Neuronal stem cell (in vitro differentiated cells): ENCODE measurements around the gene TNIP1.

Experiments used
- DNase-seq: peaks from one replicate; pipeline ENCODE4 v3.0.0-alpha.2; 2013; ENCODE audit warnings: low spot score
- H2AFZ ChIP-seq: one replicate; pipeline ENCODE4 v1.6.1; 2013; ENCODE audit warnings: mild to moderate bottlenecking, low read length, inconsistent platforms
- H2AK5ac ChIP-seq: 2 replicates; pipeline ENCODE4 v1.6.1; 2013; ENCODE audit warnings: low read depth, mild to moderate bottlenecking, inconsistent platforms, low read length, moderate library complexity, mixed read lengths
- H2BK120ac ChIP-seq: 2 replicates; pipeline ENCODE4 v1.6.1; 2013; ENCODE audit warnings: low read depth, mild to moderate bottlenecking, inconsistent platforms, low read length, moderate library complexity, mixed read lengths
- H2BK12ac ChIP-seq: one replicate; pipeline ENCODE4 v1.6.1; 2013; ENCODE audit warnings: low read length, inconsistent platforms
- H2BK15ac ChIP-seq: 2 replicates; pipeline ENCODE4 v1.6.1; 2013; ENCODE audit warnings: mild to moderate bottlenecking, low read length, inconsistent platforms, mixed read lengths
- H2BK5ac ChIP-seq: one replicate; pipeline ENCODE4 v1.6.1; 2013; ENCODE audit warnings: inconsistent platforms, mild to moderate bottlenecking, low read length, moderate library complexity
- H3K14ac ChIP-seq: one replicate; pipeline ENCODE4 v1.6.1; 2013; ENCODE audit warnings: low read length, inconsistent platforms
- H3K18ac ChIP-seq: 2 replicates; pipeline ENCODE4 v1.6.1; 2013; ENCODE audit warnings: low read length, inconsistent platforms
- H3K23ac ChIP-seq: 2 replicates; pipeline ENCODE4 v1.6.1; 2013; ENCODE audit warnings: low read depth, mild to moderate bottlenecking, mixed read lengths, low read length, inconsistent platforms; ENCODE audit not compliant: poor library complexity
- H3K27ac ChIP-seq: replicated peaks from 3 replicates; pipeline ENCODE4 v1.5.1; 2013; ENCODE audit warnings: low read length, inconsistent platforms
- H3K27me3 ChIP-seq, 3 experiments: 2 replicates each; pipeline ENCODE4 v1.6.1; 2013; ENCODE audit warnings: low read length in 3 of 3, mild to moderate bottlenecking in 2 of 3, inconsistent platforms in 1 of 3, low read depth in 1 of 3, mixed read lengths in 1 of 3, moderate library complexity in 1 of 3; ENCODE audit not compliant: control insufficient read depth in 3 of 3, insufficient read depth in 3 of 3
- H3K36me3 ChIP-seq, 2 donors: replicated peaks in 1 of 2; 2 replicates each; pipeline ENCODE4 v1.6.1; 2013; ENCODE audit warnings: low read length in 2 of 2; ENCODE audit not compliant: control insufficient read depth in 2 of 2, insufficient read depth in 2 of 2
- H3K4ac ChIP-seq: 2 replicates; pipeline ENCODE4 v1.6.1; 2013; ENCODE audit warnings: inconsistent platforms, mild to moderate bottlenecking, low read length, moderate library complexity
- H3K4me1 ChIP-seq, 2 donors: 1 replicate in 1 of 2; 2 replicates in 1 of 2; pipeline ENCODE4 v1.6.1; 2013; ENCODE audit warnings: low read length in 2 of 2, low read depth in 1 of 2; ENCODE audit not compliant: control insufficient read depth in 2 of 2, insufficient read depth in 1 of 2
- H3K4me2 ChIP-seq: one replicate; pipeline ENCODE4 v1.6.1; 2013; ENCODE audit warnings: mild to moderate bottlenecking, low read length, inconsistent platforms; ENCODE audit not compliant: insufficient read depth, poor library complexity, severe bottlenecking
- H3K4me3 ChIP-seq, 2 donors: 2 replicates each; pipeline ENCODE4 v1.5.1; 2013; ENCODE audit warnings: low read length in 2 of 2, mild to moderate bottlenecking in 2 of 2, inconsistent platforms in 1 of 2, moderate library complexity in 1 of 2
- H3K79me1 ChIP-seq: one replicate; pipeline ENCODE4 v1.6.1; 2013; ENCODE audit warnings: low read depth, mild to moderate bottlenecking, inconsistent platforms, low read length, moderate library complexity
- H3K9ac ChIP-seq: one replicate; pipeline ENCODE4 v1.6.1; 2013; ENCODE audit warnings: mild to moderate bottlenecking, low read depth, low read length, inconsistent platforms; ENCODE audit not compliant: poor library complexity
- H3K9me3 ChIP-seq, 2 donors: replicated peaks in 1 of 2; 2 replicates each; pipeline versions ENCODE3 to v1.6.1; 2013; ENCODE audit warnings: low read length in 2 of 2, mild to moderate bottlenecking in 2 of 2, inconsistent platforms in 1 of 2, low read depth in 1 of 2, mixed read lengths in 1 of 2, moderate library complexity in 1 of 2; ENCODE audit not compliant: control insufficient read depth in 2 of 2, insufficient read depth in 1 of 2
- H4K8ac ChIP-seq: one replicate; pipeline ENCODE4 v1.6.1; 2013; ENCODE audit warnings: low read depth, mild to moderate bottlenecking, inconsistent platforms, low read length, moderate library complexity
- H4K91ac ChIP-seq: one replicate; pipeline ENCODE4 v1.6.1; 2013; ENCODE audit warnings: low read length, low read depth, mild to moderate bottlenecking, inconsistent platforms; ENCODE audit not compliant: poor library complexity
- WGBS, 2 donors: extraction: QIAGEN DNeasy Blood & Tissue Kit; methylation state at CpG; one replicate each; pipeline ENCODE4 v1.1.7; 2013; ENCODE audit warnings: missing lambda C conversion rate in 2 of 2, mixed read lengths in 1 of 2; ENCODE audit not compliant: insufficient read length in 2 of 2, insufficient replicate concordance in 1 of 2; ENCODE audit errors: extremely low coverage in 2 of 2; 5-methylcytosine and 5-hydroxymethylcytosine counted together

TNIP1 gene

DNA sequence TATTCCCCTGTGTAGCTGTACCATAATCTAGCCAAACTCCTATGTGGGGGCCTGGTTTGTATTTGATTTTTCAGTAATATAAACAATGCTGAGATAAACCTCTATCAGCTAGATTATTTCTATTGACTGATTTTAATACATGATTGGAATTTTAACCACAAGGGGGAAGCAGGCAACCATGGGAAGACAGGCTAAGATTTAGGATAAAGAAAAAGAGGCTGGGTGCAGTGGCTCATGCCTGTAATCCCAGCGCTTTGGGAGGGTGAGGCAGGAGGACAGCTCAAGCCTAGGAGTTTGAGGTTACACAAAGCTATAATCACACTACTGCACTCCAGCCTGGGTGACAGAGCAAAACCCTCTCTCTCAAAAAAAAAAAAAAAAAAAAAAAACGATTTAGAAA is 78.6 kb downstream of the TNIP1 start:
- no CpG with 5 or more reads among the region's 2 CpGs for WGBS, 2 donors
- no peak overlapping the region for H4K8ac ChIP-seq
- no peak overlapping the region for H3K4me2 ChIP-seq
- no peak overlapping the region for H2BK5ac ChIP-seq
- H3K23ac ChIP-seq: no peak overlapping the region
- no peak overlapping the region for H3K27ac ChIP-seq
- H2BK15ac ChIP-seq: no peak overlapping the region
- no peak overlapping the region for H2AK5ac ChIP-seq
- H3K14ac ChIP-seq: no peak overlapping the region
- no peak overlapping the region for H4K91ac ChIP-seq
- no peak overlapping the region for H3K4me3 ChIP-seq
- no peaks in the 10 kb centered on the region for H3K36me3 ChIP-seq
- H3K9me3 ChIP-seq: no peaks in the 10 kb centered on the region
- H3K79me1 ChIP-seq: no peaks in the 10 kb centered on the region
- peaks cover 0 to 4% (median 0%) of the 10 kb centered on the region in 3 experiments for H3K27me3 ChIP-seq
- no peak overlapping the region for H3K9ac ChIP-seq
- H2BK12ac ChIP-seq: no peak overlapping the region
- peaks cover 0 to 4% of the 10 kb centered on the region in 2 donors for H3K4me1 ChIP-seq
- no peak overlapping the region for H2BK120ac ChIP-seq
- no peak overlapping the region for H2AFZ ChIP-seq
- H3K4ac ChIP-seq: no peak overlapping the region
- no peak for DNase-seq
- no peak overlapping the region for H3K18ac ChIP-seq

DNA sequence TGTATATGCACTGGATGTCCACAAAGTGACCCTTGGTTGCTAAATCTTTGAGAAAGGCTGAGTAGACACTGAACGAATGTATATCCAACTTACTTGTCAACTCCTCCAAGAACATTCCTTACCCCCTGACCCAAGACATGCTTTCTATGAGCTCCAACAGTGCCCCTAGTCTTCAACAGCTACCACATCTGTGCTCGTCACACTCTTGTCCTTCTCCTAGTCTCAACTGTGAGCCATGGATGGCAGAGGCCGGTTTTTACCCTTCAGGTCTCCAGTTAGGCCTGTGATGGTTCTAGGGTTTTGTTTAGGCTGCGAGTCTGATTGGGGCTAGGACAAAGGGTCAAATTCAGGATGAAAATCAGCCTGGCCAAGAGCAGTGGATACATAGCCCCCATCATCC is 79.4 kb downstream of the TNIP1 start:
- Histone ChIP-seq H3K27me3 (peaks cover 0 to 4% (median 0%) of the 10 kb centered on the region in 3 experiments), H3K9me3 (no peaks in the 10 kb centered on the region), H4K91ac (no peak overlapping the region), H3K14ac (no peak overlapping the region), H3K18ac (no peak overlapping the region), H3K4ac (no peak overlapping the region), H2AK5ac (no peak overlapping the region), H3K4me3 (no peak overlapping the region), H3K36me3 (no peaks in the 10 kb centered on the region), H4K8ac (no peak overlapping the region), H2AFZ (no peak overlapping the region), H3K4me1 (peaks cover 0 to 4% of the 10 kb centered on the region in 2 donors), H3K79me1 (no peaks in the 10 kb centered on the region), H2BK120ac (no peak overlapping the region), H2BK12ac (no peak overlapping the region), H2BK15ac (no peak overlapping the region), H3K4me2 (no peak overlapping the region), H3K27ac (no peak overlapping the region), H3K23ac (no peak overlapping the region), H3K9ac (no peak overlapping the region), H2BK5ac (no peak overlapping the region)
- DNase-seq: no peak
- WGBS, 2 donors: no CpG with 5 or more reads among the region's 4 CpGs

DNA sequence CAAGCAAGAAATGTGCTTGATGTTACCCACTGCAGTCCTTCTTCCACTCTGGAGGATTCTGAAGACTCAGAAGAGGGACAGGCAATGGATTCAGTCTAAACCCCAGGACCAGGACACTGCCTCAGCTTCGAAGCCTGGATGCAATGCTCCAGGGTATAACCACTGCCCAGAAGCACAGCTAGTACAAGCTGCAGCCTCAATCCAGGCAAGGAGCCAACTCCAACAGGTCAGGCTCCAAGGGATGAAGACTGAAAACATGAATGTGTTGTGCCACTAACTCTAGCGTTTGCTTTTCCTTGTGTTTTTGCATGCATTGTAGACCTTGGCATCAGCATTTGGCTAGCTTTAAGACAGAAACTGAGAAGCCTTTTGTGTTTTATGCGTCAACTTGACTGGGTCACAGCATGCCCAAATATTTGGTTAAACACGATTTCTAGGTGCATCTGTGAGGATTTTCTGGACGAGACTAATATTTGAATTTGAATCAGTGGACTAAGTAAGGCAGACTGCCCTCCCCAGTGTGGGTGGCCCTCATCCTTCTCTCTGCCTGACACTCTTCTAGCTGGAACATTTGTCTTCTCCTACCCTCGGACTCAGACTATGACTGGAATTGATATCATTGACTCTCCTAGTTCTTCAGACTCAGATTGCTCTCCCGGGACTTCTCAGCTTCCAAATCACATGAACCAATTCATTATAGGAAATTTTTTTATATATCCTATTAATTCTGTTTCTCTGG is 81.0 kb downstream of the TNIP1 start:
- Histone ChIP-seq H3K27ac (no peak overlapping the region), H2AFZ (no peak overlapping the region), H3K79me1 (no peaks in the 10 kb centered on the region), H2AK5ac (no peak overlapping the region), H3K36me3 (no peaks in the 10 kb centered on the region), H3K4me2 (no peak overlapping the region), H4K8ac (no peak overlapping the region), H3K4me3 (no peak overlapping the region), H2BK12ac (no peak overlapping the region), H3K4me1 (peaks cover 0 to 4% of the 10 kb centered on the region in 2 donors), H3K27me3 (peaks cover 0 to 4% (median 0%) of the 10 kb centered on the region in 3 experiments), H3K9me3 (no peaks in the 10 kb centered on the region), H3K9ac (no peak overlapping the region), H4K91ac (no peak overlapping the region), H3K18ac (no peak overlapping the region), H2BK5ac (no peak overlapping the region), H3K14ac (peak overlapping the region; percentile 14), H2BK15ac (no peak overlapping the region), H3K4ac (no peak overlapping the region), H2BK120ac (no peak overlapping the region), H3K23ac (no peak overlapping the region)
- DNase-seq: no peak
- WGBS, 2 donors: no CpG with 5 or more reads among the region's 7 CpGs

DNA sequence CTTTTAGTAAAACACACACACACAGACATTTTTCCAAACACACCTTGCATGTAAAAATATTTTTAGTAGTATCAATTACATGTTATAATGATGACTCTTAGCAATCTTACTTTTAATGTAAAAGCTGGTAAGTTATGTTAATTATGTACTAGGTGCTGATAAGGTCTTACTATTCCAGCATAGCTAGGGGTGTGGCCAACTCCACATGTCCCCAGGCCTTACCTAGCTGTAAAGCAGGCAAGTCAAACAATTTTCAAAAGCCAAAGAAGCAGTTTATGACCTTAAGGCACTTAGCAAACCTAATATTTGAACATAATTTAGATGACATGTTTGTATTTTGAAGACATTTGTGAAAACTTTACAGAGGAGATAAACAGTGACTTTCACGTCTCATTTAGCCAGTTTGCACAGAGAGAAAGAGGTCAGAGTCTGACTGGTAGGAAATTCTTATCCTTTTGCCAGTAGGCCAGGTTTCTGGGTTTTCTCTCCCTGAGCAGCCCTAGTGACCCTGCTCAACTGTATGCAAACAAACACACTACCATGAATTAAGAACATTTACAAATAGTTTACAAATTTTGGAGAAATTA is 86.9 kb downstream of the TNIP1 start:
- H3K4me1 ChIP-seq: no peaks in the 10 kb centered on the region
- H3K9ac ChIP-seq: no peak overlapping the region
- no peak overlapping the region for H3K18ac ChIP-seq
- no peak overlapping the region for H2AFZ ChIP-seq
- H2BK12ac ChIP-seq: no peak overlapping the region
- H3K4me3 ChIP-seq: no peak overlapping the region
- no peaks in the 10 kb centered on the region for H3K79me1 ChIP-seq
- H4K8ac ChIP-seq: no peak overlapping the region
- no peak for DNase-seq
- H2BK5ac ChIP-seq: no peak overlapping the region
- H3K27me3 ChIP-seq: no peaks in the 10 kb centered on the region
- H2BK15ac ChIP-seq: no peak overlapping the region
- H3K36me3 ChIP-seq: no peaks in the 10 kb centered on the region
- no peak overlapping the region for H3K27ac ChIP-seq
- H3K23ac ChIP-seq: no peak overlapping the region
- no peak overlapping the region for H2AK5ac ChIP-seq
- no peak overlapping the region for H3K4me2 ChIP-seq
- H3K14ac ChIP-seq: no peak overlapping the region
- H2BK120ac ChIP-seq: no peak overlapping the region
- no peak overlapping the region for H4K91ac ChIP-seq
- WGBS, 2 donors: no CpG with 5 or more reads among the region's 1 CpG
- H3K9me3 ChIP-seq: peaks cover 0 to 3% of the 10 kb centered on the region in 2 donors
- no peak overlapping the region for H3K4ac ChIP-seq
